Upper lobe of left lung (tissue), 6 donors: ENCODE results near the gene IQSEC1. TPM values are rescaled to one million over a fixed set of nuclear protein-coding genes. Genes with fewer than 3 reads are reported as not detected.

Experiments used
- ATAC-seq, 2 donors: fragments of 200-7000 bp; cut with Tn5 transposase; one replicate each; pipeline ENCODE4 v1.9.1; 2022; ENCODE audit warnings: mild to moderate bottlenecking in 2 of 2, moderate library complexity in 2 of 2; ENCODE audit not compliant: low FRiP score in 2 of 2
- DNase-seq, 2 donors: peaks; one replicate each; pipeline ENCODE4 v3.0.0-alpha.2; 2019 to 2020
- H3K27ac ChIP-seq, 4 donors: fragments of 200-600 bp; sonication (generic); one replicate each; pipeline ENCODE4 v1.5.1; 2016 to 2019
- H3K27me3 ChIP-seq, 4 donors: fragments of 200-600 bp; sonication (generic); one replicate each; pipeline ENCODE4 v1.5.1; 2017 to 2019
- H3K36me3 ChIP-seq, 4 donors: fragments of 200-600 bp; sonication (generic); one replicate each; pipeline ENCODE4 v1.5.1; 2016 to 2019
- H3K4me1 ChIP-seq, 4 donors: fragments of 200-600 bp; sonication (generic); one replicate each; pipeline ENCODE4 v1.5.1; 2018 to 2019
- H3K4me3 ChIP-seq, 4 donors: fragments of 200-600 bp; sonication (generic); one replicate each; pipeline ENCODE4 v1.5.1; 2017 to 2019; ENCODE audit warnings: mild to moderate bottlenecking in 2 of 4, moderate library complexity in 1 of 4
- H3K9me3 ChIP-seq, 4 donors: fragments of 200-600 bp; sonication (generic); one replicate each; pipeline ENCODE4 v1.5.1; 2018 to 2019
- EP300 ChIP-seq, 4 donors: sonication (generic); formaldehyde crosslinking; IDR thresholded peaks; one replicate each; pipeline ENCODE4 v1.5.1; 2017; ENCODE audit warnings: antibody characterized with exemption in 4 of 4, control low read depth in 2 of 4
- POLR2A ChIP-seq, 4 donors: fragments of 450-650 bp; IDR thresholded peaks; one replicate each; pipeline ENCODE4 v1.5.1; 2016 to 2017; ENCODE audit warnings: antibody characterized with exemption in 4 of 4, mild to moderate bottlenecking in 2 of 4
- POLR2AphosphoS5 ChIP-seq, 2 donors: sonication (generic); formaldehyde crosslinking; IDR thresholded peaks; one replicate each; pipeline ENCODE4 v1.5.1; 2017; ENCODE audit warnings: antibody characterized with exemption in 2 of 2
- WGBS, 2 donors: methylation state at CpG; one replicate each; pipeline ENCODE4 v1.1.5; 2017 to 2018; 5-methylcytosine and 5-hydroxymethylcytosine counted together
- total RNA-seq, 6 donors: library from RNA; depleted of rRNA in 4 of 6; stranded (reverse); fragments of >200 nt in 4 of 6; gene quantifications; one replicate each; pipeline versions ENCODE4 v1.1.0 to v1.2.1, GENCODE V29; 2016 to 2021
- TF ChIP-seq, protein P1 (sequence below), 6 experiments: fragments of 450-650 bp in 4 of 6; fragments of 200-600 bp in 2 of 6; sonication (generic) in 2 of 6; IDR thresholded peaks; one replicate each; pipeline ENCODE4 v1.5.1; 2016 to 2019; ENCODE audit warnings: antibody characterized with exemption in 6 of 6
- donor health status: DM: no; HTN: no; CAD: no; lungs with moderate emphysema.
- donor health status: DM: no; HTN: yes; CAD: no; lungs with severe emphysema.

The IQSEC1 gene
- total RNA-seq, 6 donors from 2014 or later: 51.1 to 105 (median 81.0) TPM

DNA sequence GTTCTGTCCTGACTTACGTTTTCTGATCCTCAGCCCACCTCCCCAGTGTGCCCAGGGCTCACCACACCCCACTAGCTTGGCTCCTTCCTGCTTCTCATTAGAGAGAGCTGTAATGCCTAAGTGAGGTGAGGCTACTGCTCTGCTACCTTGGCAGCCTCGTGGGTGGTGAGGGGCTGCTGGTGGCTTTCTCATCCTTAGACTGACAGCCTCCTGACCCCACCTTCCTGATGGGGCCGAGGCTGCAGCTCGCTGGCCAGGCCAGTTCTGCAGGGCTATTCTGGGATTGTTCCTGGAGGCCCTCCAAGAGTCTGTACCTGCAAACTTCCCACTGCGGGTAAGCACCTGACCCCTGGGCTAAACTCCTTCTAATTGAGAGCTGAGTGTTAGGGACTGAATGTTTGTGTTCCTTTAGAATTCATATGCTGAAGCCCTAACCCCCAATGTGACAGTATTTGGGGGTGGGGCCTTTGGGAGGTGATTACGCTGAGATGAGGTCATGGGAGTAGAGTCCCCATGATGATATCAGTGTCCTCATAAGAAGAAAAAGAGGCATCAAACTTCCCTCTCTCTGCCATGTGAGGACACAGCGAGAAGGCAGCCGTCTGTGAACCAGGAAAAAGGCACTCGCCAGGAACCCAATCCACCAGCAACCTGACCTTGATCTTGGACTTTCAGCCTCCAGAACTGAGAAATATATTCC, 38.1 kb upstream of the IQSEC1 start:
- WGBS, 2 donors: 49 to 52% methylated on average over 5 to 9 of the region's 9 CpGs
- no peaks in the 10 kb centered on the region for H3K9me3 ChIP-seq
- H3K36me3 ChIP-seq: no peaks in the 10 kb centered on the region
- TF ChIP-seq POLR2AphosphoS5 (IDR thresholded peaks at IDR 0.05): peak in 1 of 2 donors; percentile 14
- TF ChIP-seq, protein P1, sequence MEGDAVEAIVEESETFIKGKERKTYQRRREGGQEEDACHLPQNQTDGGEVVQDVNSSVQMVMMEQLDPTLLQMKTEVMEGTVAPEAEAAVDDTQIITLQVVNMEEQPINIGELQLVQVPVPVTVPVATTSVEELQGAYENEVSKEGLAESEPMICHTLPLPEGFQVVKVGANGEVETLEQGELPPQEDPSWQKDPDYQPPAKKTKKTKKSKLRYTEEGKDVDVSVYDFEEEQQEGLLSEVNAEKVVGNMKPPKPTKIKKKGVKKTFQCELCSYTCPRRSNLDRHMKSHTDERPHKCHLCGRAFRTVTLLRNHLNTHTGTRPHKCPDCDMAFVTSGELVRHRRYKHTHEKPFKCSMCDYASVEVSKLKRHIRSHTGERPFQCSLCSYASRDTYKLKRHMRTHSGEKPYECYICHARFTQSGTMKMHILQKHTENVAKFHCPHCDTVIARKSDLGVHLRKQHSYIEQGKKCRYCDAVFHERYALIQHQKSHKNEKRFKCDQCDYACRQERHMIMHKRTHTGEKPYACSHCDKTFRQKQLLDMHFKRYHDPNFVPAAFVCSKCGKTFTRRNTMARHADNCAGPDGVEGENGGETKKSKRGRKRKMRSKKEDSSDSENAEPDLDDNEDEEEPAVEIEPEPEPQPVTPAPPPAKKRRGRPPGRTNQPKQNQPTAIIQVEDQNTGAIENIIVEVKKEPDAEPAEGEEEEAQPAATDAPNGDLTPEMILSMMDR (IDR thresholded peaks at IDR 0.05): no peak
- DNase-seq (peak in 1 of 2 donors; percentile 81), ATAC-seq (peak; percentile 16 to 65)
- H3K4me3 ChIP-seq: no peak overlapping the region
- no peaks in the 10 kb centered on the region for H3K27me3 ChIP-seq
- H3K27ac ChIP-seq: peak overlapping the region in 2 of 4 donors; percentile 42 to 68
- H3K4me1 ChIP-seq: peaks cover 0 to 21% (median 12%) of the 10 kb centered on the region in 4 donors

DNA sequence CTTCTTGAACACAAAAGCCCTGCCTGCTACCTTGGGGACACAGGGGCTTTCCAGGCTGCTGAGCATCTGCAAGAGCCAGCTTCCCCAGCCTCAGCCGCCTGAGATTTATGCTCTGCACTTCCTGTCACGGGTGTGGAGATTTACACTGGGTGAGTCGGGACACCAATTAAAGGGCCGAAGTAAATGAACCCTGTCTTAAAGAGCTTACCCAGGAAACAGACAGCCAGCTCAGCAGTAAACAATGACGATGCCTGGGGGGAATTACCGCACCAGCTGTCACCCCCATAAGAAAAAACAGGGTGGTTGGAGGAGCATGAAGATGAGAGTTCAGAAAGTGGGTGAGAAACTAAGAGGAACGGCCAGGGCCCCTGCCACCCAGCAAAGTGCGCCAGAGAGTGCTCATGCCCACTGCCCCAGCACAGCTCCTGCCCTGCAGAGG, 37.5 kb upstream of the IQSEC1 start:
- Histone ChIP-seq H3K4me1 (peaks cover 0 to 21% (median 12%) of the 10 kb centered on the region in 4 donors), H3K27ac (peak overlapping the region in 2 of 4 donors; percentile 42 to 50), H3K4me3 (no peak overlapping the region), H3K9me3 (no peaks in the 10 kb centered on the region), H3K27me3 (no peaks in the 10 kb centered on the region), H3K36me3 (no peaks in the 10 kb centered on the region)
- TF ChIP-seq EP300 (IDR thresholded peaks at IDR 0.05): no peak
- TF ChIP-seq POLR2A (IDR thresholded peaks at IDR 0.05): no peak
- no peak for TF ChIP-seq POLR2AphosphoS5 (IDR thresholded peaks at IDR 0.05)
- TF ChIP-seq, protein P1 (IDR thresholded peaks at IDR 0.05): no peak
- 16 to 28% methylated on average over 8 of the region's 8 CpGs for WGBS, 2 donors
- no peak for ATAC-seq
- DNase-seq: peak in 1 of 2 donors; percentile 46

DNA sequence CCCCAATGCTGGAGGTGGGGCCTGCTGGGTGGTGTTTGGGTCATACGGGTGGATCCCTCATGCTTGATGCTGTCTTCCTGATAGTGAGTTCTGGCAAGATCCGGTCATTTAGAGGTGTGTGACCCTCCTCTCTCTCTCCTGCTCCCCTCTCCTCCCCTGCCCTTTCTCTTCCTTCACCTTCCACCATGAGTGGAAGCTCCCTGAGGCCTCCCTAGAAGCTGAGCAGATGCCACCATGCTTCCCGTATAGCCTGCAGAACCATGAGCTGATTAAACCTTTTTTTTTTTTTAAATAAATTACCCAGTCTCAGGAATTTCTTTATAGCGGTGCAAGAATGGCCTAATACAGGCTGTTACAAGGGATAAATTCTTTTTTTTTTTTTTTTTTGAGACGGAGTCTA, 36.3 kb upstream of the IQSEC1 start:
- no peak overlapping the region for H3K27ac ChIP-seq
- H3K4me1 ChIP-seq: peaks cover 0 to 21% (median 12%) of the 10 kb centered on the region in 4 donors
- no peak for DNase-seq
- H3K27me3 ChIP-seq: no peaks in the 10 kb centered on the region
- no peaks in the 10 kb centered on the region for H3K36me3 ChIP-seq
- H3K9me3 ChIP-seq: no peaks in the 10 kb centered on the region
- ATAC-seq: no peak
- no peak overlapping the region for H3K4me3 ChIP-seq
- 87 to 95% methylated on average over 5 of the region's 5 CpGs for WGBS, 2 donors
- TF ChIP-seq, protein P1 (IDR thresholded peaks at IDR 0.05): no peak
- TF ChIP-seq POLR2AphosphoS5 (IDR thresholded peaks at IDR 0.05): no peak
- no peak for TF ChIP-seq POLR2A (IDR thresholded peaks at IDR 0.05)
- no peak for TF ChIP-seq EP300 (IDR thresholded peaks at IDR 0.05)

DNA sequence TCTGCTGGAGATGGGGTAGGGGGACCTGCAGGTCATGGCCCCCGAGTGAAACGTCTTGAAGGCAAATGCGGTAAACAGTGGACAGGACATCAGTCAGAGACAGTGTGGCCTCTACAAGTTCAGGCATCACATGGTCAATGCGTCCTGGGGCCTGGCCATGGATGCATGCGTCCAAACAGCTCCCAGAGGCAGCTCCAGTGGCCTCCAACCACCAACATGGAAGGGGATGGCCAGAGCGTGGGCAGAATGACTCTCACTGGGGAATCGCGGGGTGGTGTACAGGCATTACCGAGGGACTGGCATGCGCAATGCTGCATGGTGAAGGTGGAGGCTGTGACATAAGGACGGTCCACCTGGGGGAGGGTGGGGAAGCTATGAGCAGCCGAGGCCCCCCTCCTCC, 35.6 kb upstream of the IQSEC1 start:
- Histone ChIP-seq H3K9me3 (no peaks in the 10 kb centered on the region), H3K4me3 (no peak overlapping the region), H3K27me3 (no peaks in the 10 kb centered on the region), H3K27ac (no peak overlapping the region), H3K4me1 (peaks cover 0 to 21% (median 12%) of the 10 kb centered on the region in 4 donors), H3K36me3 (no peaks in the 10 kb centered on the region)
- no peak for DNase-seq
- no peak for ATAC-seq
- WGBS, 2 donors: 81 to 90% methylated on average over 12 of the region's 12 CpGs
- TF ChIP-seq POLR2AphosphoS5 (IDR thresholded peaks at IDR 0.05) (no peak), EP300 (IDR thresholded peaks at IDR 0.05) (no peak), POLR2A (IDR thresholded peaks at IDR 0.05) (no peak)
- TF ChIP-seq, protein P1 (IDR thresholded peaks at IDR 0.05): no peak

DNA sequence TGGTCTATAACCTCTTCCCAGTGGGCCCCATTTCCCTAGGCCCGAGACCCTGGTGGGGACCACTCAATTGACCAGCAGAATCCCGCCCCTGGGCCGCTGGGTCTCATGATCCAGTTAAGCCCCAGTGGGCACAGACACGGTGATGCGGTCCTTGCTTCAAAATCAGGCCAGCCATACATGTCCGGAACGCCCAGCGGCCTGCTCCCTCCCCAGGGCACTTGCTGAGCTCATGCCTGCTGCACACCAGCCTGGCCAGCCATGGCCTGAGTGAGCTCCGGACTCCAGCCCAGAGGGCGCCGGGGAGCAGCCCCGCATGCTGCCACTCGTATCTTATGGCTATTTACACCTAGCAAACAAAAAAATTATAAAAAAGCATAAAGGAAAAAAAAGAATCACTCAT, 34.4 kb upstream of the IQSEC1 start:
- DNase-seq (no peak), ATAC-seq (no peak)
- WGBS, 2 donors: 86 to 89% methylated on average over 13 of the region's 13 CpGs
- no peaks in the 10 kb centered on the region for H3K36me3 ChIP-seq
- no peaks in the 10 kb centered on the region for H3K27me3 ChIP-seq
- H3K4me1 ChIP-seq: peaks cover 0 to 21% (median 12%) of the 10 kb centered on the region in 4 donors
- no peak overlapping the region for H3K4me3 ChIP-seq
- H3K27ac ChIP-seq: no peak overlapping the region
- no peaks in the 10 kb centered on the region for H3K9me3 ChIP-seq
- TF ChIP-seq, protein P1 (IDR thresholded peaks at IDR 0.05): no peak
- TF ChIP-seq EP300 (IDR thresholded peaks at IDR 0.05) (no peak), POLR2A (IDR thresholded peaks at IDR 0.05) (no peak), POLR2AphosphoS5 (IDR thresholded peaks at IDR 0.05) (no peak)
